Calu3 (cell line): Measurements from ENCODE around the gene OCA2. TPM values are rescaled to one million over a fixed set of nuclear protein-coding genes. Genes with fewer than 3 reads are reported as not detected.
A peak's percentile ranks its signal among the peaks of the same experiment; 100 is the strongest.

Experiments
- BruUV-seq: library from RNA; stranded (reverse); fragments of 400-500 nt; replicated peaks from 2 replicates; lab custom pipeline; 2021; lab: Mats Ljungman, UMichigan
- CTCF ChIA-PET: fragments of 300-600 bp; sonication (Branson Sonifier 250); formaldehyde crosslinking; loops from one replicate; lab custom pipeline; 2022; ENCODE audit warnings: antibody characterized with exemption; lab: Charles Lee
- DNase-seq: peaks from one replicate; pipeline ENCODE4 v3.0.0; 2022
- H3K27ac Mint-ChIP-seq: one replicate; pipeline ENCODE4 v1.8.0; 2022; ENCODE audit warnings: mixed read lengths; ENCODE audit not compliant: unreplicated experiment
- H3K27me3 Mint-ChIP-seq: one replicate; pipeline ENCODE4 v1.8.0; 2022; ENCODE audit warnings: mixed read lengths; ENCODE audit not compliant: unreplicated experiment
- H3K36me3 Mint-ChIP-seq: one replicate; pipeline ENCODE4 v1.8.0; 2022; ENCODE audit warnings: mild to moderate bottlenecking, moderate library complexity, mixed read lengths; ENCODE audit not compliant: insufficient read depth, unreplicated experiment
- H3K4me1 Mint-ChIP-seq: one replicate; pipeline ENCODE4 v1.8.0; 2022; ENCODE audit warnings: mild to moderate bottlenecking, low read depth, mixed read lengths; ENCODE audit not compliant: unreplicated experiment
- H3K4me3 Mint-ChIP-seq: one replicate; pipeline ENCODE4 v1.8.0; 2022; ENCODE audit warnings: mild to moderate bottlenecking, low read depth, moderate library complexity, mixed read lengths; ENCODE audit not compliant: unreplicated experiment
- H3K9me3 Mint-ChIP-seq: one replicate; pipeline ENCODE4 v1.8.0; 2022; ENCODE audit warnings: low read depth, mixed read lengths; ENCODE audit not compliant: unreplicated experiment
- intact Hi-C: fragments of 100-400 bp; cut with micrococcal nuclease; formaldehyde crosslinking; loops from one replicate; pipeline ENCODE4 v1.10.0; 2022; ENCODE audit not compliant: unreplicated experiment
- total RNA-seq: library from RNA; stranded (reverse); gene quantifications from 2 replicates; pipeline ENCODE4 v1.2.3, GENCODE V29; 2022
- TF ChIP-seq, protein P1 (sequence below): fragments of 200-600 bp; IDR thresholded peaks from one replicate; pipeline ENCODE4 v1.8.0; 2022; ENCODE audit warnings: antibody characterized with exemption; ENCODE audit not compliant: unreplicated experiment

Gene OCA2
- total RNA-seq, 1 experiment from 2014 or later, result not detected

DNA sequence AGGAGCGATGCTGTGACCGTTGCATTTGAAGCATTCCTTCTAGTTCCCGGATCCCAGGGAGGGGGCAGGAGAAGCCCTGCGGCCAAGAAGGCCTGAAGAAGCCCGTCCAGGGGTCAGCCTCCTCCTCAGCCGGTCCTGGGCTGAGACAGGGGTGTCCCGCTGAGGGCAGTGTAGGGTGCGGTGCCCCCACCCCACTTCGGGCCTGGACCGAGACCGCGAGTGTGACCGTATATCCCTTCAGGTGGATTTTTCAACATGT lies 2.8 kb downstream of the OCA2 start:
- Mint-ChIP-seq H3K27me3 (peaks cover 15% of the 10 kb centered on the region), H3K9me3 (no peaks in the 10 kb centered on the region), H3K4me1 (no peaks in the 10 kb centered on the region), H3K36me3 (no peaks in the 10 kb centered on the region), H3K27ac (no peak overlapping the region), H3K4me3 (peak overlapping the region; percentile 62)
- TF ChIP-seq, protein P1, sequence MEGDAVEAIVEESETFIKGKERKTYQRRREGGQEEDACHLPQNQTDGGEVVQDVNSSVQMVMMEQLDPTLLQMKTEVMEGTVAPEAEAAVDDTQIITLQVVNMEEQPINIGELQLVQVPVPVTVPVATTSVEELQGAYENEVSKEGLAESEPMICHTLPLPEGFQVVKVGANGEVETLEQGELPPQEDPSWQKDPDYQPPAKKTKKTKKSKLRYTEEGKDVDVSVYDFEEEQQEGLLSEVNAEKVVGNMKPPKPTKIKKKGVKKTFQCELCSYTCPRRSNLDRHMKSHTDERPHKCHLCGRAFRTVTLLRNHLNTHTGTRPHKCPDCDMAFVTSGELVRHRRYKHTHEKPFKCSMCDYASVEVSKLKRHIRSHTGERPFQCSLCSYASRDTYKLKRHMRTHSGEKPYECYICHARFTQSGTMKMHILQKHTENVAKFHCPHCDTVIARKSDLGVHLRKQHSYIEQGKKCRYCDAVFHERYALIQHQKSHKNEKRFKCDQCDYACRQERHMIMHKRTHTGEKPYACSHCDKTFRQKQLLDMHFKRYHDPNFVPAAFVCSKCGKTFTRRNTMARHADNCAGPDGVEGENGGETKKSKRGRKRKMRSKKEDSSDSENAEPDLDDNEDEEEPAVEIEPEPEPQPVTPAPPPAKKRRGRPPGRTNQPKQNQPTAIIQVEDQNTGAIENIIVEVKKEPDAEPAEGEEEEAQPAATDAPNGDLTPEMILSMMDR, result no peak
- CTCF ChIA-PET, result no interaction called here
- intact Hi-C loops, result no loop called here
- DNase-seq, result no peak
- no TSS peak for BruUV-seq

DNA sequence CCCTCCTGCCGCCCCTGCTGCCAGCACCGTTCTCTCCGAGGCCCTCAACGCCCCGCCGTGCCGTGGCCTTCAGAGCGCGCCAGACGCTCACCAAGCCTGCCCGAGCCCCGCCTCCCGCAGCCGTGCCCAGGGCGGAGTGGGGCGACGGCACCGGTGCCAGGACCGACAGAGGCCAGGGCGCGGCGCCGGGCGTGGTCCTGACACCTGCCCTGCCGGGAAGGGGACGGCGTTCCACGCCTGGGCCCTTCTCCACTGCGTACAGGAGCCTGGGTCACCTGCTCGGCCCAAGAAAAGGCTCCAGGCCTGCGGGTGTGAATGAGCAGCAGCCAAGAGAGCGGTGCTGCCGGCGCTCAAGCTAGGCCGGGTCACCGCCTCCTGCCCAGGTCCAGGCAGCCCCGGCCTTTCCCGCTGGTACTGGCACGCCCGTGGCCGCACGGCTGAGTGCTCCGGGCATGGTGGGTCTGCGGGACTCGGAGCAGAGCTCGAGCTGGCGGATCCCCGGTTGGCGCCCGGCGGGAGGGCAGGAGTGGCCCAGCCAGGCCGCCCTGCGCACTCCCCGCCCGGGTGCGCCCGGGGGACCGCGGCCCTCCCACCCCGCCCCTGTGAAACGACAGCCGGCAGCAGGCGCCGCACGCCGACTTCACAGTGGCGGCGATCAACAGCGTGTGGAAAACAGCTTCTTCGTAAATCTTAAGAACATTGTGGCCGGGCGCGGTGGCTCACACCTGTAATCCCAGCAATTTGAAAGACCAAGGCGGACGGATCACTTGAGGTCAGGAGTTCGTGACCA lies 4.2 kb downstream of the OCA2 start:
- TF ChIP-seq, protein P1, result no peak
- H3K9me3 Mint-ChIP-seq, result no peaks in the 10 kb centered on the region
- no peak overlapping the region for H3K27ac Mint-ChIP-seq
- H3K4me1 Mint-ChIP-seq, result no peaks in the 10 kb centered on the region
- DNase-seq, result peak; percentile 1
- no peak overlapping the region for H3K4me3 Mint-ChIP-seq
- H3K36me3 Mint-ChIP-seq, result no peaks in the 10 kb centered on the region
- CTCF ChIA-PET, result no interaction called here
- no TSS peak for BruUV-seq
- intact Hi-C loops, result no loop called here
- peaks cover 8% of the 10 kb centered on the region for H3K27me3 Mint-ChIP-seq

DNA sequence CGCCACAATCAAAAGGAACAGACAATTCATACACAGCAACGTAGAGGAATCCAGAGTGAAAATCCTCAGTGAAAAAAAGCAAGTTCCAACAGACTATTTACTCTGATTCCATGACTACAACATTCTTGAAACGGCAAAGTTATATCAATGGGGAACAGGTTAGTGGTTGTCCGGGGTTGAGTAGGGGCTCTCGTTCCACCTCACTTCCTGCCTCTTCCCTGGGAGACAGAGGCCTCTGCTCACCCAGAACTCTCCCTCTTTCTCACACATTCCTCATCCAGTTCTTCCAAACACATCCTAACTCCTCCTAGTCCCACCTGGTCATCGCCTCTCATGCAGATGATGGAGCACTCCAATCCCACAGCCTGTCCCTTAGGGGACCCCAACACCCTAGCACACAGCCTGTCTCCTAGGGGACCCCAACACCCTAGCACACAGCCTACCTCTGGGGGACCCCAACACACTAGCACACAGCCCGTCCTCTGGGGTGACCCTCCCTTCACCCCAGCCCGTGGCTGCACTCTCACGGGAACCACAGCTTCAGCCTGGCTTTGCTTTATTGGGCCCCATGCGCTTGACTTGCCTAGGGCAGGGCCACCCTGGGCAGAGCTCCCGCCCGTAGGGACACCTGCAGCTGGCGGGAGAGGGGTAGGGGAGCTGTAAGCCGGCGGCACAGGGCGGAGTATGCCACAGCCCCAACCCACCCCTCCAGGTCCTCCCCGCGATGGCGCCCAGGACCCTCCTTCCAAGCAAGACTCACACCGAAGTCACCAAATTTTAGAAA lies 5.2 kb downstream of the OCA2 start:
- TF ChIP-seq, protein P1, result no peak
- BruUV-seq, result no TSS peak
- Mint-ChIP-seq H3K4me3 (no peak overlapping the region), H3K9me3 (no peaks in the 10 kb centered on the region), H3K27me3 (no peaks in the 10 kb centered on the region), H3K4me1 (no peaks in the 10 kb centered on the region), H3K27ac (no peak overlapping the region), H3K36me3 (no peaks in the 10 kb centered on the region)
- DNase-seq, result no peak
- CTCF ChIA-PET, result no interaction called here
- intact Hi-C loops, result no loop called here

DNA sequence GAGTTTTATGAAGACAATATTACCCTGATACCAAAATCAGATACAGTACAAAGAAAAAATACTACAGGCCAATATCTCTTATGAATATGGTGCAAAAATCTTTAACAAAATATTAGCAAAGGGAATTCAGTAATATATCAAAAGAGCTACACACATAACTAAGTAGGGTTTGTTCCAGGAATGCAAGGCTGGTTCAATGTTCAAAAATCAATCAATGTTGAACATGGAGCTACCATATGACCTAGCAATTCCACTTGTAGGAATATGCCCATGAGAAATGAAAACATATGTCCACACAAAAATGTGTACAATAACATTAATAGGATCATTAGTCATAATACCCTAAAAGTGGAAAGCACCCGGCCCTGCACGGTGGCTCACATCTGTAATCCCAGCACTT lies 7.8 kb downstream of the OCA2 start:
- Mint-ChIP-seq H3K4me3 (no peak overlapping the region), H3K27me3 (no peaks in the 10 kb centered on the region), H3K27ac (no peak overlapping the region), H3K36me3 (no peaks in the 10 kb centered on the region), H3K4me1 (no peaks in the 10 kb centered on the region), H3K9me3 (no peaks in the 10 kb centered on the region)
- CTCF ChIA-PET, result interaction anchor here (0.6 kb wide), 1 partner anchor 1045 kb away, joined by 3 read pairs; no protein-coding TSS in a partner anchor
- TF ChIP-seq, protein P1, result no peak
- no TSS peak for BruUV-seq
- DNase-seq, result no peak
- intact Hi-C loops, result no loop called here
